Lower leg skin (tissue), 4 donors: Measurements from ENCODE around the gene ZNF287. TPM values are rescaled to one million over a fixed set of nuclear protein-coding genes. Genes with fewer than 3 reads are reported as not detected.

Source experiments
- DNase-seq, 2 donors: peaks; one replicate each; pipeline ENCODE4 v3.0.0-alpha.2; 2019; ENCODE audit warnings: low spot score in 2 of 2
- H3K4me3 ChIP-seq: fragments of 200-600 bp; sonication (generic); 2 replicates; pipeline ENCODE4 v1.5.1; 2017; ENCODE audit warnings: mild to moderate bottlenecking, low read depth; ENCODE audit not compliant: poor library complexity, severe bottlenecking
- CTCF ChIP-seq, 3 donors: fragments of 450-650 bp; IDR thresholded peaks; one replicate each; pipeline ENCODE4 v1.5.1; 2016; ENCODE audit warnings: antibody characterized with exemption in 3 of 3, mild to moderate bottlenecking in 3 of 3, moderate library complexity in 2 of 3
- POLR2A ChIP-seq, 2 donors: fragments of 450-650 bp; IDR thresholded peaks; one replicate each; pipeline ENCODE4 v1.6.1; 2016 to 2017; ENCODE audit warnings: antibody characterized with exemption in 2 of 2, mild to moderate bottlenecking in 1 of 2, moderate library complexity in 1 of 2
- WGBS, 2 donors: methylation state at CpG; one replicate each; pipeline ENCODE4 v1.1.5; 2018; 5-methylcytosine and 5-hydroxymethylcytosine counted together
- intact Hi-C: fragments of 100-400 bp; cut with DNase I; formaldehyde crosslinking; loops from one replicate; pipeline ENCODE4 v1.15.0; 2023; ENCODE audit warnings: low total_unique reads
- total RNA-seq, 4 donors: library from RNA; depleted of rRNA; stranded (reverse); fragments of >200 nt; gene quantifications; one replicate each; pipeline ENCODE4 v1.1.0, GENCODE V29; 2016

ZNF287 gene
- total RNA-seq, 4 donors from 2014 or later = 3.9 to 11.8 (median 5.8) TPM

- WGBS, 2 donors = 19 to 20% methylated on average over 13 to 14 of the region's 14 CpGs
- TF ChIP-seq CTCF (IDR thresholded peaks at IDR 0.05) (no peak), POLR2A (IDR thresholded peaks at IDR 0.05) (no peak)
- H3K4me3 ChIP-seq = no peak overlapping the region
Observed at GRCh38 chr17:16569358-16569712, 331 bp upstream of the ZNF287 start.

GRCh38 chr17:16552637-16553045 is 16.4 kb downstream of the ZNF287 start:
- intact Hi-C loops = no loop called here
- H3K4me3 ChIP-seq = no peak overlapping the region
- WGBS, 2 donors = 99 to 100% methylated on average over 3 of the region's 3 CpGs
- no peak for TF ChIP-seq CTCF (IDR thresholded peaks at IDR 0.05)
- TF ChIP-seq POLR2A (IDR thresholded peaks at IDR 0.05) = no peak
- DNase-seq = no peak

More at GRCh38 chr17:16569358-16569712, 331 bp upstream of the ZNF287 start:
- DNase-seq = no peak
- intact Hi-C loops = no loop called here

- 97 to 99% methylated on average over 4 of the region's 4 CpGs for WGBS, 2 donors
- intact Hi-C loops = no loop called here
- no peak for DNase-seq
- TF ChIP-seq CTCF (IDR thresholded peaks at IDR 0.05) = no peak
- H3K4me3 ChIP-seq = no peak overlapping the region
Observed at GRCh38 chr17:16551878-16552636, 16.9 kb downstream of the ZNF287 start.

- no peak overlapping the region for H3K4me3 ChIP-seq
- DNase-seq = no peak
- 42 to 48% methylated on average over 2 of the region's 2 CpGs for WGBS, 2 donors
- intact Hi-C loops = no loop called here
- TF ChIP-seq POLR2A (IDR thresholded peaks at IDR 0.05) (no peak), CTCF (IDR thresholded peaks at IDR 0.05) (no peak)
Observed at GRCh38 chr17:16537130-16537458, 31.9 kb downstream of the ZNF287 start.

GRCh38 chr17:16534236-16534635 is 34.8 kb downstream of the ZNF287 start:
- TF ChIP-seq CTCF (IDR thresholded peaks at IDR 0.05) (no peak), POLR2A (IDR thresholded peaks at IDR 0.05) (no peak)
- intact Hi-C loops = no loop called here
- H3K4me3 ChIP-seq = no peak overlapping the region
- 75 to 88% methylated on average over 1 of the region's 1 CpG for WGBS, 2 donors
- DNase-seq = peak in 1 of 2 donors; percentile 25

- TF ChIP-seq POLR2A (IDR thresholded peaks at IDR 0.05) (no peak), CTCF (IDR thresholded peaks at IDR 0.05) (no peak)
- DNase-seq = peak in 1 of 2 donors; percentile 63
- intact Hi-C loops = loop anchor here (10.0 kb wide), 1 partner anchor 175 kb away; the partner anchor contains the start of gene CENPV
- no peak overlapping the region for H3K4me3 ChIP-seq
- 71 to 76% methylated on average over 4 of the region's 4 CpGs for WGBS, 2 donors
Observed at GRCh38 chr17:16529906-16530305, 39.1 kb downstream of the ZNF287 start.
